NCI-H187 (cell line): ENCODE data around the gene SLC5A11.
"Not testable (repeated sequence)": the region's sequence is repeated elsewhere in the genome, so short reads cannot be mapped to it uniquely, and the experiment has no call there.

Source experiments
- DNase-seq, 2 experiments: peaks; one replicate each; lab custom pipeline; 2025; lab: John Stamatoyannopoulos, UW

The SLC5A11 gene

DNA sequence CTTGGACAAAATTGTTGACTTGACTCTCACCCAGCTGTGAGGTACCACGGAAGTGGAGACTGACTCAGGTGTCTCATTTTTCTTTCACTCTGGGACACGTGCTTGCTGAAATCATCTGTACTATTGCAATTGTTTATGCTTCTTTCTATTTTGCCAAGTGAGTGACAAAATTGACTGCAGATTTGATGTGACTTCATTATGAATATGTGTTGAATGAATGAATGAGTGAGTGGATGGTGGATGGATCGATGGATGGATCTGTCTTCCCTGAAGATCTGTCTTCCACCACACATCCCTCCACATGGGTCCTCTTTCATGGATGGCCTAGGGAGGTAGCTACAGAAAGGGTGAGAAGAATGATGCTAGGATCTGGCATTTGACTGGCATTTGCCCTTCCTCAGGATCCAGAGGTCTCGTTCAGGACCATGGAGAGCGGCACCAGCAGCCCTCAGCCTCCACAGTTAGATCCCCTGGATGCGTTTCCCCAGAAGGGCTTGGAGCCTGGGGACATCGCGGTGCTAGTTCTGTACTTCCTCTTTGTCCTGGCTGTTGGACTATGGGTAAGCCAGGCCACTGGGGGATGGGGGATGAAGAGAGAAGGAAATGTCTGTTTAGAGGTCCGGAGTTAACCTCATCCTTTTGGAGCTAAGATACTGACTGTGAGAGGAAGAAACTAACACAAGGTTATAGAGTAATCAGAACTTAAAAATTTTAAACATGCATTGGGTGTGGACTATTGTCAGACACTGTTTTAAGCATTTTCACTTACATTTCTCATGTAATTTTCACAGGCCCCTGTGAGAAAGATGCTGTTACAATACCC is 12.7 kb downstream of the SLC5A11 start:
- no peak for DNase-seq

DNA sequence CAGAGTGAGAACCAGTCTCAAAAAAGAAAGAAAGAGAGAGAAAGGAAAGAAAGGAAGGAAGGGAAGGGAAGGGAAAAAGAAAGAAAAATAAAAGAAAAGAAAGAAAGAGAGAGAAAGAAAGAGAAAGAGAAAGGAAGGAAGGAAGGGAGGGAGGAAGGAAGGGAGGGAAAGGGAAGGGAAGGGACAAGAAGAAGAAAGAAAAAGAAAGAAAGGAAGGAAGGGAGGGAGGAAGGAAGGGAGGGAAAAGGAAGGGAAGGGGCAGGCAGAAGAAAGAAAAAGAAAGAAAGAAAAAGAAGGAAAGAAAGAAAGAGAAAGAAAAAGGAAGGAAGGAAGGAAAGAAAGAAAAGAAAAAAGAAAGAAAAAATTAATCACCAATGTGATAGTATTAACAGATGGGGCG is 15.7 kb downstream of the SLC5A11 start:
- DNase-seq, result no peak

DNA sequence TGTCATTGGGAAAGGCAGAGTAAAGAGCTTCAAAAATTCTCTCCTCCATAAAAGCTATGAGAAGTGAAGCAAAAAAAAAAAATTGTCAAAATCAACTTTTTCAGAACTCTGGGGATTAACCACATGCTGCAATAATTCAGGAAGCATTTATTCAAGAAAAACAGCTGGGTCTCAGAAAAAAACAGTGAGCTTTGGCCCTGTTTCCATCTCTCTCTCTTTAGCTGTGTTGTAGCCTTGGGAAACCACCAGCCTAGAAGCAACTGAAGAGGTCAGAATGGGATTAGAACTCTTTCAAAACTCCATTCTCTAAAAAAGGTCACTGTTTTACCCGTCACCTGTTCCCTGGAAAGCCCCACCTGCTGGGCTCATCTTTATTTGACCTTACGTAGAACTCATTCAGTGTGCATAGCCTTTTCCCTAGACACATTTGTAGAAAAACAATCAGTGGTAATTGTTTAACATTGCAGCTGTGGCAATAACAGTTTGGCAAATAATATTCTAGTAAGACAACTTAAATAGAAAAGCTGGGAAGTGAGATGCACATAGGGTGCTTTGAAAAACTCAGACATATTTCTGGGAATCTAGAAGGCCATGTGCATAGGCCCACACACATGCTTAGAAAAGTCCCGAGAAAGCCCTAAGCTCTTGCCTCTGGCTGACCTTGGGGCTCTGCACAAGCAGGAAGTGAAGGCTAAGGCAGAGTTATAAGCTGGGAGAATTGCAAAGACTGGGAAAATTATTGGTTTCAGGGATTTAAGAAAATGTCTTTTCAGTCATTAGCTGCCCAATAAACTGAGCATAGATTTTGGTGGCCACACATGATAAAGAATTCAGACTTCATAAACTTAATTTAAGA is 18.0 kb downstream of the SLC5A11 start:
- DNase-seq, result no peak

DNA sequence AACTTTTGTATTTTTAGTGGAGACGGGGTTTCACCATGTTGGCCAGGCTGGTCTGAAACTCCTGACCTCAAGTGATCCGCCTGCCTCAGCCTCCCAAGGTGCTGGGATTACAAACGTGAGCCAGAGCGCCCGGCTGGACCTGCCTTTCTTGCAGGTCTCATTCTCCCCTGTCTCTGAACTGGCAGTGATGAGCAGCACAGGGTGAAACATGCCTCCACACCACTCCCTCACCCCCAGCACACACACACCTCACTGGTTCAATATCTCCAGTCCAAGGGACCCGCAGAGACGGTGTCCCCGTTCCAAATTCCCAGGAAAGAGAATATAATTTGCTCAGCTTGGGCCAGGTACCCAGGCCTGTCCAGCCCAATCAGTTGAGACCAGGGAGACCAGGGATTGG is 23.3 kb downstream of the SLC5A11 start:
- no peak for DNase-seq

DNA sequence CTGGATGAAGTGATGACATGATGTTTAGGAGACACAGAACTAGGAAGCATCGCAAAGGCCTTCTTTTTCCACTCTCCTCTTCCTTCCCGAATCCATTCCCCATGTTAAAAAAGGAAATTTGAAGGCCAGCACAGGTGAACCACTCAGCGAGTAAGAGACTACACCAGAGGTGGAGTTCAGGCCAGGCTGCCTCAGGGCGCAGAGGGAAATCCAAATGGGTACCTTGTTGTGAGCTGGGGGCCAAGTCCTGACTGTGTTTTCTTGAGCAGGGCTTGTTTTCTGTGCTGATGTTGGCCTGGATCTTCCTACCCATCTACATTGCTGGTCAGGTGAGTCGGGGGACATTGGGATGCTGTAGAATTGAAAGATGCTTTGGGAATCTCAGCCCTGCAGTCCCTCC is 26.1 kb downstream of the SLC5A11 start:
- DNase-seq, result no peak

DNA sequence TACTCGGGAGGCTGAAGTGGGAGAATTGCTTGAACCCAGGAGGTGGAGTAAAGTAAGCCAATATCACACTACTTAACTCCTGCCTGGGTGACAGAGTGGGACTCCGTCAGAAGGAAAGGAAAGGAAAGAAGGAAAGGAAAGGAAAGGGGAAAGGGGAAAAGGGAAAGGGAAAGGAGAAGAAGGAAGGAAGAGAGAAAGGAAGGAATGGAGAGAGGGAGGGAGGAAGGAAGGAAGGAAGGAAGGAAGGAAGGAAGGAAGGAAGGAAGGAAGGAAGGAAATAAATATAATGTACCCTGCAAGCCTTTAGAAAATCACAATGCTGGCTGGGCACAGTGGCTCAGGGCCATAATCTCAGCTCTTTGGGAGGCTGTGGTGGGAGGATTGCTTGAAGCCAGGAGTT is 27.3 kb downstream of the SLC5A11 start:
- DNase-seq, result no peak

DNA sequence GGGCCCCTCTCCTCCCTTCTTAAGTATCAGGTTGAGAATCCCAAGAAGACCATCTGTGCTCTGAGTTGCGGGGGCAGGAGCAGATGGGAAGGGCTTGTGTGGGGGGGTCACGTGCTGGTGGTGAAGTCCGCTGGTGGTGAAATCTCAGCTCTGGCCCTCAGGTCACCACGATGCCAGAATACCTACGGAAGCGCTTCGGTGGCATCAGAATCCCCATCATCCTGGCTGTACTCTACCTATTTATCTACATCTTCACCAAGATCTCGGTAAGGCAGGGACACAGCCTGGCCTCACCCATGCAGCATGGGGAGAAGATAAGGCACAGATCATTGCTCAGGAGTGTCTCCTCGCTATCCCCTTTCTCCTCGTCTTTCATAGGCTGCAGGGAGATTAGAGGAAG is 29.7 kb downstream of the SLC5A11 start:
- no peak for DNase-seq

DNA sequence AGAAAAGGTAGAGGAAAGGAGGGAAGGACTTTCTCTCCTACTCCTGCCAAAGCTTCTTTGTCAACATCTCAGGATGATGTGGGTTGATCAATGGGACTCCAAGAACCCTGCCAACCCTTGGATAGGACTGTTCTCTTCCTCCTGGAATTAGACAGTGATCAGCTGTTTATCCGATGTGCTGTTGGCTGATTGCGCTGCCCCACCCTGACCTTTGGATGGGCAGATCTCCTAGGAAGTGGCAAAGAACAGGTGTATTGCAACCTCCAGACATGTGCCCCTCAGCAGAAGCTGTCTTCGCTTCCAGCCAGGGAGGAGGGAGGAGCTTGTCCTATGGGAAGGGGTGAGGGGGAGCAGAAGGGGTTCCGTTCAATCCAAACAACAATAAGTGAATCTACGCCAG is 30.5 kb downstream of the SLC5A11 start:
- no peak for DNase-seq

DNA sequence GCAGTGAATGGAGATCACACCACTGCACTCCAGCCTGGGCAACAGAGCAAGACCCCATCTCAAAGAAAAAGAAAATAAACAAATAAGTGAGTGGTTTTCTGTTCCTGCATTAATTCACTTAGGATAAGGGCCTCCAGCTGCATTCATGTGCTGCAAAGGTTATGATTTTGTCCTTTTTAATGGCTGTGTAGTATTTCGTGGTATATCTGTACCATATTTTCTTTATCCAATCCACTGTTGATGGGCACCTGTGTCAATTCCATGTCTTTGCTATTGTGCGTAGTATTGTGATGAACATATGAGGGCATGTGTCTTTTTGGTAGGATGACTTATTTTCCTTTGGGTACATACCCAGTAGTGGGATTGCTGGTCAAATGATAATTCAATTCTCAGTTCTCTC is 33.9 kb downstream of the SLC5A11 start:
- no peak for DNase-seq

DNA sequence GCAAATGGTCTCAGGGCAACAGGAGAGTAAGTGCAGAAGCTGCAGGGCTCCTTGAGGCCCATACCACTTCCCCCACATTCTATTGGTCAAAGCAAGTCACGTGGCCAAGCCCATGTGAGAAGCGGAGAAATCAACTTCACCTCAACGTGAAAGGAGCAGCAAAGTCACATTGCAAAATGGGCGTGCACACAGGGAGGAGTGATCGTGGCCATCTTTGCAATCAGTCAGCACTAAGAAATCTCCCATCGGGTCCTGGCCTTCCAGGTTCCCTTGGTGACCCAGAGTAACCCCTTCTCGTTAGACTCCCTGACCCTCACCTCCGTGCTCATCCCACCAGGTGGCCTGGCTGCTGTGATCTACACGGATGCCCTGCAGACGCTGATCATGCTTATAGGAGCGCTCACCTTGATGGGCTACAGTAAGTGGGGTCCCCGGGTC is 38.0 kb downstream of the SLC5A11 start:
- DNase-seq, result no peak

DNA sequence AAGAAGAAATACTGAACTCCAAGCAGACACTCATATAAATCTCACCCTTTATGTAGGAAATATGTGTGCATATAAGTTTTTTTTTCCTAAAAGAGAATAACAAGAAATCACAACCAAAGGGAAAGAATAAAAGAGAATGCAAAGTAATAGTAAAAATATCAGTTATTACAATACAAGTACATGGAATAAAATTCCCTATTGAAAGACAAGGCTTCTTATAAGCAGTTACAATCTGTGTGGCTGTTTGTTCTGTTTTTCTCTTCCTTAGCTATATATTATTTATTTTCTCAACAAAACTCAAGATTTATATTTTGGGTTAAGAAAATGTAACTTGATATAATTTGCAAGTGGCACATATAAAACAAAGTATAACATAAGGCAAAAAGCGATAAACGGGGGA is 41.7 kb downstream of the SLC5A11 start:
- no peak for DNase-seq

DNA sequence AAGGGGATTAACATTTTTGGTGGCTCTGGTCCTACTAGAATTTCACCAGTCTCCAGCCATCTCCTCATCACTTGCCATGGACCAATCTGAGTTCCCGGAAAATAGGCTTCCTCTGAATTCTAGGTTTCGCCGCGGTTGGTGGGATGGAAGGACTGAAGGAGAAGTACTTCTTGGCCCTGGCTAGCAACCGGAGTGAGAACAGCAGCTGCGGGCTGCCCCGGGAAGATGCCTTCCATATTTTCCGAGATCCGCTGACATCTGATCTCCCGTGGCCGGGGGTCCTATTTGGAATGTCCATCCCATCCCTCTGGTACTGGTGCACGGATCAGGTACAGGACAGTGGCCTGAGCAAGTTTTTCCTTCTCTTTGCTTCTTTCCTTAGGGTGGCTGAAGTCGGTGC is 45.0 kb downstream of the SLC5A11 start:
- no peak for DNase-seq

DNA sequence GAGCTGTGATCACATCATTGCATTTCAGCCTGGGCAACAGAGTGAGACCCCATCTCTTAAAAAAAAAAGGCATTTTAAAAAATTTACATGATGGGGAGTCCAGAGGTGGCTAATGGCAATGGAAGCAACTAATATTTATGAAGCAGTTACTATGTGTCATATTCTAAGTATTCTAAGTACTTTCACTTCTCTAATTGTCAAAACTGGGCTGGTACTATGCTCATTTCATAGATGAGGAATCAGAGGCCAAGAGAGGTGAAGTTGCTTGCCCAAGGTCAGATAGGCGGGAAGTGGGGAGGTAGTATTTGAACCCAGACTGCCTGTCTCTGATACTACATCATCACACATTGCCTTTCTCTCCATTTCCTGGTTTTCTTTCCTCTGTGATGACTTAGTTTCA is 50.7 kb downstream of the SLC5A11 start:
- DNase-seq, result no peak

DNA sequence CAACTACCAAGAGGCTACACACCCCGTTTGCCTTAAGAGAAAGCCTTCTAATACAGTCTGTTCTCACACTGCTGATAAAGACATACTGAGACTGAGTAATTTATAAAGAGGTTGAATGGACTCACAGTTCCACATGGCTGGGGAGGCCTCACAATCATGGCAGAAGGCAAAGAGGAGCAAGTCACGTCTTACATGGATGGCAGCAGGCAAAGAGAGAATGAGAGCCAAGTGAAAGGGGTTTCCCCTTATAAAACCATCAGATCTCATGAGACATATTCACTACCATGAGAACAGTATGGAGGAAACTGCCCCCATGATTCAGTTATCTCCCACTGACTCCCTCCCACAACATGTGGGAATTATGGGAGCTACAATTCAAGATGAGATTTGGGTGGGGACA is 51.8 kb downstream of the SLC5A11 start:
- not testable (repeated sequence) for DNase-seq

DNA sequence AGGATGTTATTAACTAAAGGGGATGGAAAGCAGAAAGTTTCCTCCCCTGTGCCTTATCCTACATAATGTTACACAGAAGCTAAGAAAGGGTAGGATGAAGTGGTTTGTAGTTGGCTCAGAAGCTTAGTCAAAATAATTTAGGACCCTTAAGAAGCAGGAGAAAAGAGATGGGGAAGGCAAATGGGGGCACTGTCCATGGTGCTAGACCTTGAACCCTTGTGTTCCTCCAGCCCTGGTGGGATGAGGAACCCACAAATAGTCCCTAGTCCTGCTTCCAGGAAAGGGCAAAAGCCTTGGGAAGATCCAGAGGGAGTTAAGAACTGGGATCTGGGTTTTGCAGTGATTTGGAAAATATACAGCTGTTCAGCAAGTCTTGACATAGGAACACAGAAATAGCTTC is 54.5 kb downstream of the SLC5A11 start:
- DNase-seq, result no peak

DNA sequence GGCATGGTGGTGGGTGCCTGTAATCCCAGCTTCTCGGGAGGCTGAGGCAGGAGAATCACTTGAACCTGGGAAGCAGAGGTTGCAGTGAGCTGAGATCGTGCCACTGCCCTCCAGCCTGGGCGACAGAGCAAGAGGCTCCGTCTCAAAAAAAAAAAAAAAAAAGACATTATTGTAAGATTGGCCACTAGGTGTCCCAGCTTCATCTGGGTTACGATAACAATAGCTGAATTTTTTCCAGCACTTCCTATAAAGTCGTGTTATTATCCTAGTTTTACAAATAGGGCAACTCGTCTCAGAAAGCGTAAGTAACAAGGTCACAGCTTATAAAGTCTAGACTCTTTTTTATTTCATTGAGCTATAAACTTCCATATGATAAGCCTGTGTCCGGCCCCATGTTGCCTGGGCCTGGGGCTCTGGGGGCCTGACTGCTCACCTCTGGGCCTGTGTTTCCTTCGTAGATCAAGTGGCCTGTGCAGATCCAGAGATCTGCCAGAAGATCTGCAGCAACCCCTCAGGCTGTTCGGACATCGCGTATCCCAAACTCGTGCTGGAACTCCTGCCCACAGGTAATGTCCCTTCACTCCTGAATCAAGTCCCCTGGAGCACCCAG is 60.5 kb downstream of the SLC5A11 start:
- DNase-seq, result no peak

DNA sequence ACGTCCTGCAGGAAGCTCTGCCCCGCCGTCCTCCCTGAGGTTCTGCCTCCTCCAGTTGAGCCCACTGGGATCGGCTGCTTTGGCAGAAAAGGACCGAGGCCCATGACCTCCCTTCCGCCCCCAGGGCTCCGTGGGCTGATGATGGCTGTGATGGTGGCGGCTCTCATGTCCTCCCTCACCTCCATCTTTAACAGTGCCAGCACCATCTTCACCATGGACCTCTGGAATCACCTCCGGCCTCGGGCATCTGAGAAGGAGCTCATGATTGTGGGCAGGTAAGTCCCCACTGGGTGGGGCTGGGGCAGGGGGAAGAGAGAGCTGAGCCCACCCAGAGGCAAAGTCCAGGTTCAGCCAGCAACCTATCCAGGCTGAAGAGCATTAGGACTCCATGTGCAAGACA is 61.1 kb downstream of the SLC5A11 start:
- no peak for DNase-seq

DNA sequence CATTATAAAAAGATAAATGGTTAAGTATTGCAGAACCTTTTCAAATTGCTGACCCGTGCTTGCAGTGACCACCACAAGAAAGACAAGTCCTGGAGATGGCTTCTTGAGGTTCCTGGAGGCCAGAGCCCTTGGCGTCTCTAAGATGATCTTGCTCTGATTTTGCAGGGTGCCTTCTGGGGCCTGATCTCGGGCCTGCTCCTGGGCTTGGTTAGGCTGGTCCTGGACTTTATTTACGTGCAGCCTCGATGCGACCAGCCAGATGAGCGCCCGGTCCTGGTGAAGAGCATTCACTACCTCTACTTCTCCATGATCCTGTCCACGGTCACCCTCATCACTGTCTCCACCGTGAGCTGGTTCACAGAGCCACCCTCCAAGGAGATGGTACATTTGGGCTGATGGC is 63.0 kb downstream of the SLC5A11 start:
- no peak for DNase-seq

DNA sequence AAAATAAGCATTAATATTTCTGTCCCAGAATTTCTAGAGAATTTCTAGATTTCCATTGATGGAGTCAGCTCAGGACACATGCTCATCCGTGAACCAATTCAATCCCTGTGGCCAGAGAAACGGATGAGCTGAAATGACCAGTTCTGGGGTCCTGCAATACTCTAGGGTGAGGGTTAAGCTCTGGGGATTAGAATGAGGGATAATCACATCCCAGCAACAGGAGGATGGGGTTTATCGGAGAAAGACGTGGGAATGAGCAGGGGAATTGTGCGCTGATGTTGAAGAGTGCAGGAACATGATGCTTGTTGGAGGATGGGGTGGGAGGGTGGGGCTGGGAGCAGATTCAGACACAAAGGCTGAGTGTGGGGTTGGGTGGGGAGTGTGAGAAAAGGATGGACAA is 64.1 kb downstream of the SLC5A11 start:
- DNase-seq, result no peak

DNA sequence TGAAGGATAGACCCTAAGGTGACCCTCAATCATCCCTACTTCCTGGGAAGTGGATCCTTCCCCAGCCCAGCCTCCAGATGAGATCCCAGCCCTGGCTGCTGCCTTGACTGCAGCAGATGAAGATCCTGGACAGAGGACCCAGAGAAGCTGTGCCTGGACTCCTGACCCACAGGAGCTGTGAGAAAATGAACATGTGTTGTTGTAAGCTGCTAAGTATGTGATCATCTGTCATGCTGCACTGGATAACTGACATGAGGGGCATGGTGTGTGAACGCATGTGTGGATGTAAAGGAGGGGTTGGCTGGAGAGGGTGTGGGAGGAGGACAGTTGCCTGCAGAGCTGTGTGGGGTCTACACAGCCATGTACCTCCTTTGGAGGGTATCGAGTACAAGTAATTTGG is 69.3 kb downstream of the SLC5A11 start:
- no peak for DNase-seq

DNA sequence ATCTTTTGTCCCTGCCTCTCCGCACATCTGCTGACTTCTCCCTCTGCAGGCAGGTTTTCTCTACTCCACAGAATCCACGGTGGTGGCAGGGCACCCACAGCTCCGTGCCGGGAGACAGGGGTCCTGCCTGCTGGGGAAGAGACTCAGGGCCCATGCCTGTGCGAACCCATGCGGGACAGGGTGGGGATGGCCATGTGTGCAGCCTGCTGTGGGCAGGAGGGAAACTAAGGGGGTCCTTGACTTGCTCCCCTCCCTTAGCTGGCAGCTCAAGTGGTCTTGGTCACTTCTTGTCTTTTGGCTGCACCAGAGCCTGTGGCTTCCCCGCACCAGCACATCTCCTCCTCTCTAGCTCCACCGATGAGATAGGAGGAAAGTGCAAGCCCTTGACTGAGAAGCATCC is 69.8 kb downstream of the SLC5A11 start:
- no peak for DNase-seq

DNA sequence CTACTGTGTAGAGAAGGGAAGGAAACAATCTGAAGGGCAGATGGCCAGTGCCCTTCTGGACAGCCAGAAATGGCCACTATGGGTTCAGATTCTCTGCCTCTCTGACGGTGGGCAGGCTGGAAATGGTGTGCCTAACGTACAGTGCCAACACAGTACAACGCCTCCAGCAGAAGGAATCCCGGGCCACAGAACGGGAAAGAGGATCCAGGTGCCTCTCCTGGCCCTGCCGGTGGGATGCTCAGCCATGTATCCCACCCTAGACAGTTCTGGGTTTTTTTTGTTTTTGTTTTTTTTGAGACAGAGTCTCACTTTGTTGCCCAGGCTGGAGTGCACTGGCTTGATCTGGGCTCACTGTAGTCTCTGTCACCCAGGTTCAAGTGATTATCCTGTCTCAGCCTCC is 71.5 kb downstream of the SLC5A11 start:
- DNase-seq, result no peak

DNA sequence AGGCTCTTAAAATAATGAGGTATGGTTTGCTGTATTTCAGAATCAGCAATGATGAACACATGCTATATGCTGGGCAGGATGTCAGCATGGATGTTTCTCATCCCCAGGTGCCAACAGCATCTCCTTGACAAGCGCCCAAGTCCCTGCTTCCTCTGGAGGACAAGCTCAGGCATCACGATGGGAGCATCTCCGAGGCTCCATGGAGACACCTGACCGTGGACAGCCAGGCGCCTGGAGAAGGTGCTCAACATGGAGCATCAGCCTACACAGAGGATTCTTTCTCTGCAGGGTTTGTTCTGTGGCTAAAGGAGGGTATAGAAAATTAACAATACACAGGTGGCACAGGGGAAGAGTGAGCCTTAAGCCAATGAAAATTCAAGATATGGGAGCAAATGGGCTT is 72.1 kb downstream of the SLC5A11 start:
- DNase-seq, result no peak
